CD4-positive, alpha-beta T cell treated with Interleukin-15 for 4 hours (primary cell): ENCODE results near the gene ACOT8.

ENCODE experiments used
- DNase-seq: peaks from one replicate; pipeline ENCODE4 v3.0.0-alpha.2; 2020; ENCODE audit warnings: low spot score

The ACOT8 gene

GRCh38 chr20:45792317-45793118, 64.7 kb downstream of the ACOT8 start:
- no peak for DNase-seq
